RWPE1 (cell line): ENCODE measurements around the gene TNIP2.

Experiments
- CTCF ChIA-PET: fragments of 350-600 bp; sonication (Branson Sonifier 250); formaldehyde crosslinking; extraction: SDS; loops from one replicate; lab custom pipeline; 2021; lab: Yijun Ruan, JAX
- POLR2A ChIA-PET: fragments of 400-600 bp; formaldehyde crosslinking; extraction: SDS; loops from one replicate; lab custom pipeline; 2020; ENCODE audit warnings: antibody characterized with exemption; ENCODE audit not compliant: low non-redundant PET; lab: Yijun Ruan, JAX
- DNase-seq: peaks from one replicate; pipeline ENCODE4 v3.0.0; 2012; ENCODE audit warnings: low spot score
- H3K27ac ChIP-seq: fragments of 450-650 bp; 2 replicates; pipeline ENCODE4 v1.5.1; 2017
- TF ChIP-seq, protein P1 (sequence below): fragments of 450-650 bp; conservative IDR thresholded peaks from 2 replicates; pipeline ENCODE4 v1.5.1; 2017; ENCODE audit warnings: low read depth, mild to moderate bottlenecking

Gene TNIP2

DNA sequence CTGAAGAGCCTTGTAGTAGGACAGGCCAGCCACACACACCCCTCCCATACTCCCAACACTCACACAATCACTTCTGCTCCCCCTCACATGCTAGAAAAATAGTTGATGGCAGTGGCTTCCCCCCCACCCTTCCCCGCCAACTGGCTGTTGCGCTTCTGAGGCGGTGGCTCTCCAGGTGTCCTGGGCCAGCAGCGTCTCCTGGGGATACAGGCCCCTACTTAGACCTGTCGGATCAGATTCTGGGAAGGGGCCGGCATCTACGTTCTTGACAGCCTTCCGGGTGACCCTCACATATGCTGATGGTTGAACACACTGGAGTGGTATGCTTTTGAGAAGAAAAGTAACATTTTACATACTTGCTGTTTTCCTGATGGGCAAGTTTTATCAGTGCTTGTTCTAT lies 39.9 kb downstream of the TNIP2 start:
- no peak for DNase-seq
- POLR2A ChIA-PET = no interaction called here
- CTCF ChIA-PET = no interaction called here
- TF ChIP-seq, protein P1, sequence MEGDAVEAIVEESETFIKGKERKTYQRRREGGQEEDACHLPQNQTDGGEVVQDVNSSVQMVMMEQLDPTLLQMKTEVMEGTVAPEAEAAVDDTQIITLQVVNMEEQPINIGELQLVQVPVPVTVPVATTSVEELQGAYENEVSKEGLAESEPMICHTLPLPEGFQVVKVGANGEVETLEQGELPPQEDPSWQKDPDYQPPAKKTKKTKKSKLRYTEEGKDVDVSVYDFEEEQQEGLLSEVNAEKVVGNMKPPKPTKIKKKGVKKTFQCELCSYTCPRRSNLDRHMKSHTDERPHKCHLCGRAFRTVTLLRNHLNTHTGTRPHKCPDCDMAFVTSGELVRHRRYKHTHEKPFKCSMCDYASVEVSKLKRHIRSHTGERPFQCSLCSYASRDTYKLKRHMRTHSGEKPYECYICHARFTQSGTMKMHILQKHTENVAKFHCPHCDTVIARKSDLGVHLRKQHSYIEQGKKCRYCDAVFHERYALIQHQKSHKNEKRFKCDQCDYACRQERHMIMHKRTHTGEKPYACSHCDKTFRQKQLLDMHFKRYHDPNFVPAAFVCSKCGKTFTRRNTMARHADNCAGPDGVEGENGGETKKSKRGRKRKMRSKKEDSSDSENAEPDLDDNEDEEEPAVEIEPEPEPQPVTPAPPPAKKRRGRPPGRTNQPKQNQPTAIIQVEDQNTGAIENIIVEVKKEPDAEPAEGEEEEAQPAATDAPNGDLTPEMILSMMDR = no peak
- no peak overlapping the region for H3K27ac ChIP-seq

DNA sequence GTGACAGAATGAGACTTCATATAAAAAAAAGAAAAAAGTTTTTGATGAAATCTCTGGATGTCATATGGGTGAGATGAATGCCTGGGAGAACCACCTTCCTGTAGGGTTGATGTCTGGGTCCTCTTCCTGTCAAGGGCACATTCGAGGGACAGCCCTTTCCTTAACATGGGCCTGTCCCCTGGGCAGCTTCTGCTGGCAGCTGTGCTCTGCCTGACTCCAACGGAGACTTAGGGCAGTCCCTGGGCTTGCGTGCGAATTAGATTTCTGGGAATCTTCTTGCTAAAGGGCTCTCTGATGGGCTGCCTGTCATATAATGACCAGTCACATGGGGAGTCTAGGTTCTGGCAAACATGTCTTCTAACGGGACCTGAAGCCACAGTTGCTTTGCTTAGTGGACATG lies 40.7 kb downstream of the TNIP2 start:
- ChIA-PET CTCF (no interaction called here), POLR2A (no interaction called here)
- no peak for DNase-seq
- TF ChIP-seq, protein P1 = no peak
- no peak overlapping the region for H3K27ac ChIP-seq

DNA sequence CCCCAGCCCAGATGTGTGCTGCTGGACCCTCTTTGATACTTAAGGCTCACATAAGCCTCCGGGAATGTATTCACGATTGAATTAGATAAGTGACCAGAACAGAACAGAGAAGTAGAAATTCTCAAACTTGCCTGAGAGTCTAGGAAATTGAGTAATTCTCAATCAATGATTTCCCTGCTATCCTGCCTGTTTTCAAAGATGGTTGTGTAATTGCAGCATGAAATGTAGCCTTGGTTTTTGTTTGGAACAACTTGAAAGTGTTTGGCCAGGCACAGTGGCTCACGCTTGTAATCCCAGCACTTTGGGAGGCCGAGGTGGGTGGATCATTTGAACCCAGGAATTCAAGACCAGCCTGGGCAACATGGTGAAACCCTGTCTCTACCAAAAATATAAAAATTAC lies 41.2 kb downstream of the TNIP2 start:
- ChIA-PET POLR2A (no interaction called here), CTCF (no interaction called here)
- no peak for DNase-seq
- TF ChIP-seq, protein P1 = no peak
- H3K27ac ChIP-seq = no peak overlapping the region

DNA sequence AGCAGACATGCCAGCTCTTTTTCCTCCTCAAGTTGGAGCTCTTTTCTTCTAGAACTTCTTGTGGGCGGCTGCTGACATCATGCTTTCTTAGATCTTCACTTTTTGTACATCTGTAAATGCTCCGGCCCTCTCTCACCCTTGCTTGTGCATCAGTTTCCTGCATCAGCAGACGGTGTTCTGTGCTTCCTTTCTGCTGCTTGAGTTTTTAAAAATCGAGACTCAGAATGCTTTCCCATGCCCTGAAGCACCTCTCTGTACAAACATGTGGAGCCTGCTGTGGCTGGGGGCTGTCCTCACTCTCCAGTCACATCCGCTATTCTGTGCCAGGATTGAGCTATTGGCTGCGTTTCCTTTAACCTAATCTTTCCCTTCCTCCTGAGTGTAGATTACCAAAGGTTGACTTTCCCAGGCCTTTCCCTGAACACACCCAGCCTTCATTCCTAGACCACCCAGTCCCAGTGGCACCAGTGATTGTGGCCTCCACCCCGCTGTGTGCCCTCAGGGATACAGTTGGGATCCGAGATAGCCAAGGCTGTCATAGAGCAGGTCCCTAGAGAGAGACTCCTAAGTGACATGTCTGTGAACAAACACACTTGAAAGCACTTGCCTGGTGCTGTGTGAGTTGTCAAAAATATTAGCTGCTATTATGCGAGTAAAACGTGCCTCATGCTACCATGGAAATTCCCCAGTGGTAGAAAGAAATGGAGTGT lies 41.9 kb downstream of the TNIP2 start:
- H3K27ac ChIP-seq = no peak overlapping the region
- no peak for DNase-seq
- POLR2A ChIA-PET = no interaction called here
- TF ChIP-seq, protein P1 = no peak
- CTCF ChIA-PET = no interaction called here

DNA sequence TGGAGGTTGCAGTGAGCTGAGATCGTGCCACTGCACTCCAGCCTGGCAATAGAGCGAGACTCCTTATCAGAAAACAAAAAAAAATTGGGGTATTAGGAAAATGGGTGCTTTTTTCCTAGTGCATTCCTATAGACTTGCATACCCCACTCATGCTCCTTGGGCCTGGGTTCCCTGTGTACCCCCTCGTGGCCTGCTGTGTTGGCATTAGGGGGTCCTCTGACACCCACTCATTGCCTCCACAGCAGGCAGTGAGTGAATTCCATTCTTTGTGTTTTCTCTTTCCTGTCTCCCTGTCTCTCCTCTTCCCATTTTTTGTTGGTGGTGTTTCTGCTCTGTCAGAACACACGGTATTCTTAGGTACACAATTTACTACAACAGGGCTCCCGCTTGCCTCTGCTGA lies 42.8 kb downstream of the TNIP2 start:
- ChIA-PET POLR2A (no interaction called here), CTCF (no interaction called here)
- TF ChIP-seq, protein P1 = no peak
- no peak overlapping the region for H3K27ac ChIP-seq
- no peak for DNase-seq

DNA sequence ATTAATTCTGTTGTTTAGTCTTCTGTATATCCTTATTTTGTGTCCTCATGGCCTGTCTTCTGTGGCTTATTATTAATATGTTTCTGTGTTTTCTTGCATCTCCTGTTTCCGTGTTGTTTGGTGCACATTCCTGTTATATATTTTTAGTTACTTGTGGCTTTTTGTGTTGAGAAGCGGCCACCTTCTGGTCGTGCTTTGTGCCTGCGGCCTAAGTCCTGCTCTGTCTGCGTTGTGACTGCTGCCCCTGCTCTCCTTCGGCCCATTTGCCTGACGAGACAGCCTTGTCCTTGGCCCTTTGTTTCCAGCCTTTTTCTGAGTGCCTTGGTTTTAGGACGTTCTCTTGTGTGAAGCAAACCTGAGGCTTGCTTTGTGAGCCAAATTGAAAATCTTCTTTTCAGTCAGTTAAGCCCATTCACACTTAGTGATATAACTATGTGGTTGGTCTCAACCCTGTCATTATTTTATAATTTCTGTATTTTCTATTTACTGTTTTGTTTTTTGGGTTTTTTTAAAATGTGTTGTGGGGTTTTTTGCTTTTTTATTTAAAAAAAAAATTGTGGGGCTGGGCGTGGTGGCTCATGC lies 43.8 kb downstream of the TNIP2 start:
- DNase-seq = no peak
- POLR2A ChIA-PET = no interaction called here
- CTCF ChIA-PET = no interaction called here

More for the DNA sequence above, 43.8 kb downstream of the TNIP2 start:
- TF ChIP-seq, protein P1 = no peak
- no peak overlapping the region for H3K27ac ChIP-seq
